Endothelial cell of umbilical vein (primary cell): ENCODE measurements around the gene IRF2.

Source experiments
- EZH2 ChIP-seq: IDR thresholded peaks from 2 replicates; pipeline ENCODE4 v1.6.1; 2012; ENCODE audit warnings: borderline replicate concordance, low read depth, mild to moderate bottlenecking, moderate library complexity, low read length, inconsistent platforms; ENCODE audit not compliant: severe bottlenecking
- FOS ChIP-seq: IDR thresholded peaks from 2 replicates; pipeline ENCODE4 v1.6.1; 2011; ENCODE audit warnings: mild to moderate bottlenecking, low read length, moderate library complexity, borderline replicate concordance; ENCODE audit not compliant: insufficient read depth
- GATA2 ChIP-seq: IDR thresholded peaks from 2 replicates; pipeline ENCODE4 v1.7.0; 2011; ENCODE audit warnings: low read depth, mild to moderate bottlenecking, moderate library complexity, mixed read lengths, low read length; ENCODE audit not compliant: insufficient read length, insufficient read depth
- JUN ChIP-seq: IDR thresholded peaks from 2 replicates; pipeline ENCODE4 v1.6.1; 2011; ENCODE audit warnings: borderline replicate concordance, low read depth; ENCODE audit not compliant: insufficient read length, insufficient read depth
- MYC ChIP-seq: IDR thresholded peaks from one replicate; pipeline ENCODE4 v1.6.1; 2011; ENCODE audit warnings: mild to moderate bottlenecking, low read depth, low read length
- POLR2A ChIP-seq: IDR thresholded peaks from 2 replicates; pipeline ENCODE4 v1.6.1; 2012; ENCODE audit warnings: low read depth, mild to moderate bottlenecking, control low read depth, low read length
- POLR2AphosphoS5 ChIP-seq: IDR thresholded peaks from 2 replicates; pipeline ENCODE4 v1.6.1; 2012; ENCODE audit warnings: low read depth, mild to moderate bottlenecking, control low read depth, low read length, moderate library complexity; ENCODE audit not compliant: insufficient read depth
- TF ChIP-seq, protein P1 (sequence below), 2 donors: IDR thresholded peaks; 1 replicate in 1 of 2; 2 replicates in 1 of 2; pipeline ENCODE4 v1.5.1; 2011; ENCODE audit warnings: low read length in 2 of 2, mild to moderate bottlenecking in 2 of 2, moderate library complexity in 2 of 2, control low read depth in 1 of 2, inconsistent platforms in 1 of 2, low read depth in 1 of 2; ENCODE audit not compliant: insufficient read depth in 1 of 2; ENCODE audit errors: extremely low read depth in 1 of 2

DNA sequence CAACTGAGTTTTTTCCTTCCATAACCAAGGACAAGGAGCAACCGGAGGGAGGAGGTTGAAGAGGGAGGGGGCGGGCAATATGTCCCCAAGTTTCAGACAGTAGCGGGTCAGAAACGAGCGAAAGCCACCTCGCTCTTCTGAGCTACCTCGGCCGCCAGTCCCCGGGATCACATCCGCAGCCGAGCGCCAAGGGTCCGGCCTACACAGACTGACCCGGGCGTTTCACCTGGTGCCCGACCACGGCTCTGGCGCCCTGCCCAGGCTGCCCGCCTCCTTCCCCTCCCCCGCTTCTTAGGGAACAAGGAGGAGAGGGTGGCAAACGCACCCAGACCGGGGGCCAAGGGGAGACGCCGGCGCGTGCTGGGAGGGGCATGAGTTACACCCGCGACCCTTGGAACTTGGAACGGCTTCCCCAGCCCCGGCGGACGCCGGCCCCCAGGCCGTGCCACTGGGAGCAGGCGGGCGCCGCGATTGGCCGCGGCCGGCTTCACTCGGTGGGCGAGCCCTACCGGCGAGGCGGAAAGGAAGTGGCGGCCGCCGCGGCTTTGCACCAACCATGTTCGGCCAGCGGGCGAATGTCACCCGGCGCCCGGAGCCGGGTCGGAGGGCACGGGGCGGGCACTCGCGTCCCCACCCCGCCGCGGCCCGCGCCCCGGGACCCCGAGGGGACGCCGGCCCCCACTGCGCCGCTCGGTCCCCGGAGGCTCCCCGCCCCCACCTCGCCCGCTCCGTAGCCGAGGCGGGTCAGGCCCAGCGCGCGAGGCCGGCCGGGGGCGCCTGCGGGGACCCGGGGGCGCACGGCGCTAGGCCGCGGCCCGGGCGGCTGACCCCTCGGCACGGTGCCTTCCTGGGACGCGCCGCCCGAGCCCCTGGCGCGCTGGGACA, 1.5 kb downstream of the IRF2 start:
- TF ChIP-seq EZH2 (no peak), POLR2A (peak; percentile 31), JUN (no peak), MYC (no peak), GATA2 (no peak), FOS (no peak), POLR2AphosphoS5 (peak; percentile 57)
- TF ChIP-seq, protein P1, sequence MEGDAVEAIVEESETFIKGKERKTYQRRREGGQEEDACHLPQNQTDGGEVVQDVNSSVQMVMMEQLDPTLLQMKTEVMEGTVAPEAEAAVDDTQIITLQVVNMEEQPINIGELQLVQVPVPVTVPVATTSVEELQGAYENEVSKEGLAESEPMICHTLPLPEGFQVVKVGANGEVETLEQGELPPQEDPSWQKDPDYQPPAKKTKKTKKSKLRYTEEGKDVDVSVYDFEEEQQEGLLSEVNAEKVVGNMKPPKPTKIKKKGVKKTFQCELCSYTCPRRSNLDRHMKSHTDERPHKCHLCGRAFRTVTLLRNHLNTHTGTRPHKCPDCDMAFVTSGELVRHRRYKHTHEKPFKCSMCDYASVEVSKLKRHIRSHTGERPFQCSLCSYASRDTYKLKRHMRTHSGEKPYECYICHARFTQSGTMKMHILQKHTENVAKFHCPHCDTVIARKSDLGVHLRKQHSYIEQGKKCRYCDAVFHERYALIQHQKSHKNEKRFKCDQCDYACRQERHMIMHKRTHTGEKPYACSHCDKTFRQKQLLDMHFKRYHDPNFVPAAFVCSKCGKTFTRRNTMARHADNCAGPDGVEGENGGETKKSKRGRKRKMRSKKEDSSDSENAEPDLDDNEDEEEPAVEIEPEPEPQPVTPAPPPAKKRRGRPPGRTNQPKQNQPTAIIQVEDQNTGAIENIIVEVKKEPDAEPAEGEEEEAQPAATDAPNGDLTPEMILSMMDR (IDR thresholded peaks at IDR 0.05; ENCODE audit: extremely low read depth in 1 of 2, insufficient read depth in 1 of 2, low read depth in 1 of 2, low read length in 2 of 2), result no peak
